Esophagus squamous epithelium (tissue), 4 donors: ENCODE measurements around the gene MTCL1.

Experiments
- POLR2A ChIP-seq, 4 donors: fragments of 450-650 bp; IDR thresholded peaks; one replicate each; pipeline ENCODE4 v1.6.1; 2017; ENCODE audit warnings: antibody characterized with exemption in 4 of 4, mild to moderate bottlenecking in 4 of 4, moderate library complexity in 3 of 4
- TF ChIP-seq, protein P1 (sequence below), 6 experiments: fragments of 450-650 bp in 4 of 6; fragments of 200-600 bp in 2 of 6; sonication (generic) in 2 of 6; IDR thresholded peaks; one replicate each; pipeline ENCODE4 v1.5.1; 2016 to 2019; ENCODE audit warnings: antibody characterized with exemption in 6 of 6, mild to moderate bottlenecking in 4 of 6, moderate library complexity in 4 of 6

DNA sequence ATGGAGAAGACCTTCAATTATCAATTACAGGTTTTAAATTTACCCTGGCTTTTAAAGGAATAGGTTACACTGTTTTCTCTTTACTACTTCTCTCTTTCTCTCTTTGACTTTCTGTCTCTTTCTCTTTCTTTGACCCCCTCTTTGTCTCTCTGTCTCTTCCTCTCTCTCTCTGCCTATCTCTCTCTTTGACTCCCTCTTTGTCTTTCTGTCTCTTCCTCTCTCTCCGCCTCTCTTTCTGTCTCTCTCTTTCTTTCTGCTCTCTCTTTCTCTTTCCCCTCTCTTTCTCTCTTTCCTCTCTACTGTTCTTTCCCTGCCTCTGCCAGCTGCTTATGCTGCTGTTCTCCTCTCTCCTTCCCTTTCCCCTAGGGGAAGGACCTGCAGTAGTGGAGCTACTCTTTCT lies 175.7 kb downstream of the MTCL1 start:
- no peak for TF ChIP-seq POLR2A (IDR thresholded peaks at IDR 0.05)
- TF ChIP-seq, protein P1, sequence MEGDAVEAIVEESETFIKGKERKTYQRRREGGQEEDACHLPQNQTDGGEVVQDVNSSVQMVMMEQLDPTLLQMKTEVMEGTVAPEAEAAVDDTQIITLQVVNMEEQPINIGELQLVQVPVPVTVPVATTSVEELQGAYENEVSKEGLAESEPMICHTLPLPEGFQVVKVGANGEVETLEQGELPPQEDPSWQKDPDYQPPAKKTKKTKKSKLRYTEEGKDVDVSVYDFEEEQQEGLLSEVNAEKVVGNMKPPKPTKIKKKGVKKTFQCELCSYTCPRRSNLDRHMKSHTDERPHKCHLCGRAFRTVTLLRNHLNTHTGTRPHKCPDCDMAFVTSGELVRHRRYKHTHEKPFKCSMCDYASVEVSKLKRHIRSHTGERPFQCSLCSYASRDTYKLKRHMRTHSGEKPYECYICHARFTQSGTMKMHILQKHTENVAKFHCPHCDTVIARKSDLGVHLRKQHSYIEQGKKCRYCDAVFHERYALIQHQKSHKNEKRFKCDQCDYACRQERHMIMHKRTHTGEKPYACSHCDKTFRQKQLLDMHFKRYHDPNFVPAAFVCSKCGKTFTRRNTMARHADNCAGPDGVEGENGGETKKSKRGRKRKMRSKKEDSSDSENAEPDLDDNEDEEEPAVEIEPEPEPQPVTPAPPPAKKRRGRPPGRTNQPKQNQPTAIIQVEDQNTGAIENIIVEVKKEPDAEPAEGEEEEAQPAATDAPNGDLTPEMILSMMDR (IDR thresholded peaks at IDR 0.05): no peak
